Breast epithelium (tissue), 4 donors: Measurements from ENCODE around the gene MEIOSIN. TPM values are rescaled to one million over a fixed set of nuclear protein-coding genes. Genes with fewer than 3 reads are reported as not detected.

ENCODE experiments used
- DNase-seq, 2 donors: peaks; one replicate each; pipeline ENCODE4 v3.0.0-alpha.2; 2019; ENCODE audit warnings: low spot score in 2 of 2
- H3K27ac ChIP-seq, 2 donors: fragments of 200-600 bp; sonication (generic) in 1 of 2; one replicate each; pipeline ENCODE4 v1.5.1; 2016 to 2019; ENCODE audit warnings: mild to moderate bottlenecking in 1 of 2
- H3K27me3 ChIP-seq, 2 donors: fragments of 200-600 bp; sonication (generic) in 1 of 2; one replicate each; pipeline versions ENCODE4 v1.5.1 to v1.6.0; 2017 to 2019; ENCODE audit warnings: control low read depth in 1 of 2, mild to moderate bottlenecking in 1 of 2
- H3K36me3 ChIP-seq: fragments of 200-600 bp; one replicate; pipeline ENCODE4 v1.5.1; 2019
- H3K4me1 ChIP-seq, 2 donors: fragments of 200-600 bp; sonication (generic); one replicate each; pipeline ENCODE4 v1.5.1; 2016 to 2019; ENCODE audit warnings: control low read depth in 1 of 2
- H3K4me3 ChIP-seq, 3 donors: fragments of 200-600 bp; sonication (generic); 1 replicate in 2 of 3; 2 replicates in 1 of 3; pipeline ENCODE4 v1.5.1; 2016 to 2019; ENCODE audit warnings: mild to moderate bottlenecking in 3 of 3, moderate library complexity in 2 of 3
- H3K9me3 ChIP-seq, 2 donors: fragments of 200-600 bp; sonication (generic) in 1 of 2; one replicate each; pipeline ENCODE4 v1.5.1; 2016 to 2019; ENCODE audit warnings: control low read depth in 1 of 2
- CTCF ChIP-seq, 3 donors: fragments of 450-650 bp; IDR thresholded peaks; one replicate each; pipeline ENCODE4 v1.5.1; 2016 to 2017; ENCODE audit warnings: antibody characterized with exemption in 3 of 3, mild to moderate bottlenecking in 3 of 3, moderate library complexity in 3 of 3
- POLR2A ChIP-seq: fragments of 450-650 bp; IDR thresholded peaks from one replicate; pipeline ENCODE4 v1.6.1; 2016; ENCODE audit warnings: antibody characterized with exemption, mild to moderate bottlenecking, moderate library complexity
- POLR2AphosphoS5 ChIP-seq, 3 donors: sonication (generic); formaldehyde crosslinking; IDR thresholded peaks; one replicate each; pipeline ENCODE4 v1.6.1; 2017; ENCODE audit warnings: antibody characterized with exemption in 3 of 3
- intact Hi-C: fragments of 100-400 bp; cut with DNase I; formaldehyde crosslinking; loops from one replicate; pipeline ENCODE4 v1.15.1; 2023; ENCODE audit warnings: low total_unique reads
- total RNA-seq, 3 donors: library from RNA; depleted of rRNA; stranded (reverse); fragments of >200 nt; gene quantifications; one replicate each; pipeline ENCODE4 v1.1.0, GENCODE V29; 2016

Gene MEIOSIN
- total RNA-seq, 3 donors from 2014 or later: not detected

DNA sequence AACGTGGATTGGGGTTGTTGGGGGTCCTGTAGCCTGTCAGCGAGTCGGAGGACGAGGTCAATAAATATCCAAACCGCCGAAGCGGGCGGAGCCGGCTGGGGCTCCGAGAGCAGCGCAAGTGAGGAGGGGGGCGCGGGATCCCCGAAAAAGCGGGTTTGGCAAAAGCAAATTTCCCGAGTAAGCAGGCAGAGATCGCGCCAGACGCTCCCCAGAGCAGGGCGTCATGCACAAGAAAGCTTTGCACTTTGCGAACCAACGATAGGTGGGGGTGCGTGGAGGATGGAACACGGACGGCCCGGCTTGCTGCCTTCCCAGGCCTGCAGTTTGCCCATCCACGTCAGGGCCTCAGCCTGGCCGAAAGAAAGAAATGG is 36.6 kb downstream of the MEIOSIN start:
- Histone ChIP-seq H3K4me3 (peak overlapping the region; percentile 78 to 94 (median 83)), H3K9me3 (no peaks in the 10 kb centered on the region), H3K27ac (peak overlapping the region; percentile 90 to 98), H3K36me3 (no peaks in the 10 kb centered on the region), H3K27me3 (no peaks in the 10 kb centered on the region), H3K4me1 (peaks cover 6 to 14% of the 10 kb centered on the region in 2 donors)
- no peak for TF ChIP-seq CTCF (IDR thresholded peaks at IDR 0.05)
- no peak for TF ChIP-seq POLR2AphosphoS5 (IDR thresholded peaks at IDR 0.05)
- TF ChIP-seq POLR2A: no peak
- no peak for DNase-seq
- intact Hi-C loops: no loop called here

DNA sequence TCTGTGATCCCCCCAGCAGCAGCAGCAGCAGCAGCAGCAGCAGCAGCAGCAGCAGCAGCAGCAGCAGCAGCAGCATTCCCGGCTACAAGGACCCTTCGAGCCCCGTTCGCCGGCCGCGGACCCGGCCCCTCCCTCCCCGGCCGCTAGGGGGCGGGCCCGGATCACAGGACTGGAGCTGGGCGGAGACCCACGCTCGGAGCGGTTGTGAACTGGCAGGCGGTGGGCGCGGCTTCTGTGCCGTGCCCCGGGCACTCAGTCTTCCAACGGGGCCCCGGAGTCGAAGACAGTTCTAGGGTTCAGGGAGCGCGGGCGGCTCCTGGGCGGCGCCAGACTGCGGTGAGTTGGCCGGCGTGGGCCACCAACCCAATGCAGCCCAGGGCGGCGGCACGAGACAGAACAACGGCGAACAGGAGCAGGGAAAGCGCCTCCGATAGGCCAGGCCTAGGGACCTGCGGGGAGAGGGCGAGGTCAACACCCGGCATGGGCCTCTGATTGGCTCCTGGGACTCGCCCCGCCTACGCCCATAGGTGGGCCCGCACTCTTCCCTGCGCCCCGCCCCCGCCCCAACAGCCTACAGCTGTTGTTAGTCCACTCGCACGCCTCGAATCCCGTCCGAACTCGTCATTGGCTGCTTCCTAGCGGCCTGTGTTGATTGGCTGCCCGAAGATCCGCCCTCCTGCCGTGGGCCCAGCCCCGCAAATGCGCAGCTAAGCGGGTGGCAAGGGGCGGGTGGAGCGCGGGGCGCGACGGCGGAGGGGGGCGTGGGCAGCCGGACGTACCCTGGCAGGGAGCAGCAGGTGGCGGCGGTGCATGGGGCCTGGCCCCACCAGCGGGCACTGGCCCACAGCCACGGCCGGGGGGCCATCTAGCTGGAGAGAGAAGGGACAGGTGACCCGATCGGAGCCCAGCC is 37.2 kb downstream of the MEIOSIN start:
- peak overlapping the region; percentile 90 to 98 for H3K27ac ChIP-seq
- H3K4me1 ChIP-seq: peaks cover 4 to 14% of the 10 kb centered on the region in 2 donors
- no peaks in the 10 kb centered on the region for H3K9me3 ChIP-seq
- peak; percentile 98 to 99 for DNase-seq
- no peaks in the 10 kb centered on the region for H3K36me3 ChIP-seq
- intact Hi-C loops: no loop called here
- peak overlapping the region; percentile 78 to 94 (median 83) for H3K4me3 ChIP-seq
- H3K27me3 ChIP-seq: no peaks in the 10 kb centered on the region
- TF ChIP-seq POLR2A (no peak), CTCF (IDR thresholded peaks at IDR 0.05) (peak; percentile 84 to 97 (median 92)), POLR2AphosphoS5 (IDR thresholded peaks at IDR 0.05) (peak; percentile 45 to 79 (median 72))

GRCh38 chr19:45771311-45771933 is 38.2 kb downstream of the MEIOSIN start:
- intact Hi-C loops: no loop called here
- no peaks in the 10 kb centered on the region for H3K36me3 ChIP-seq

GRCh38 chr19:45772130-45772840 is 39.0 kb downstream of the MEIOSIN start:
- H3K4me3 ChIP-seq: no peak overlapping the region
- H3K27ac ChIP-seq: no peak overlapping the region
- H3K4me1 ChIP-seq: no peaks in the 10 kb centered on the region
- no peaks in the 10 kb centered on the region for H3K27me3 ChIP-seq
- TF ChIP-seq POLR2AphosphoS5 (IDR thresholded peaks at IDR 0.05) (no peak), POLR2A (no peak), CTCF (IDR thresholded peaks at IDR 0.05) (no peak)
- intact Hi-C loops: no loop called here
- peaks cover 2% of the 10 kb centered on the region for H3K36me3 ChIP-seq
- H3K9me3 ChIP-seq: no peaks in the 10 kb centered on the region
- DNase-seq: no peak

More at GRCh38 chr19:45771311-45771933, 38.2 kb downstream of the MEIOSIN start:
- TF ChIP-seq POLR2AphosphoS5 (IDR thresholded peaks at IDR 0.05): no peak
- TF ChIP-seq CTCF (IDR thresholded peaks at IDR 0.05): no peak
- no peak for TF ChIP-seq POLR2A
- peak overlapping the region; percentile 90 to 98 for H3K27ac ChIP-seq
- no peaks in the 10 kb centered on the region for H3K9me3 ChIP-seq
- H3K4me3 ChIP-seq: peak overlapping the region in 2 of 3 donors; percentile 83 to 94
- H3K4me1 ChIP-seq: peaks cover 0 to 5% of the 10 kb centered on the region in 2 donors
- no peak for DNase-seq
- no peaks in the 10 kb centered on the region for H3K27me3 ChIP-seq
